Ovary (tissue), 9 donors: ENCODE data around the gene DNAH5. TPM values are rescaled to one million over a fixed set of nuclear protein-coding genes. Genes with fewer than 3 reads are reported as not detected.

Experiments
- DNase-seq, 5 donors: peaks; one replicate each; pipeline ENCODE4 v3.0.0-alpha.2; 2019 to 2020
- H3K27ac ChIP-seq, 2 donors: fragments of 200-600 bp; one replicate each; pipeline versions ENCODE4 v1.5.1 to v1.8.0; 2019 to 2022
- H3K27me3 ChIP-seq: fragments of 200-600 bp; one replicate; pipeline ENCODE4 v1.8.0; 2022
- H3K36me3 ChIP-seq: fragments of 200-600 bp; sonication (generic); one replicate; pipeline ENCODE4 v1.5.1; 2019
- H3K4me1 ChIP-seq: one replicate; pipeline ENCODE4 v1.8.1; 2013; ENCODE audit warnings: mild to moderate bottlenecking, moderate library complexity; ENCODE audit not compliant: insufficient read depth
- H3K4me3 ChIP-seq: fragments of 200-600 bp; sonication (generic); one replicate; pipeline ENCODE4 v1.5.1; 2017
- H3K9me3 ChIP-seq, 2 donors: fragments of 200-600 bp in 1 of 2; sonication (generic) in 1 of 2; one replicate each; pipeline versions ENCODE4 v1.5.1 to v1.8.1; 2013 to 2019; ENCODE audit warnings: mild to moderate bottlenecking in 1 of 2, moderate library complexity in 1 of 2
- CTCF ChIP-seq, 3 donors: fragments of 450-650 bp in 2 of 3; fragments of 200-600 bp in 1 of 3; IDR thresholded peaks; one replicate each; pipeline versions ENCODE4 v1.5.1 to v1.8.0; 2016 to 2022; ENCODE audit warnings: antibody characterized with exemption in 3 of 3, mild to moderate bottlenecking in 1 of 3
- EP300 ChIP-seq: sonication (generic); formaldehyde crosslinking; IDR thresholded peaks from one replicate; pipeline ENCODE4 v1.6.1; 2017; ENCODE audit warnings: antibody characterized with exemption
- POLR2A ChIP-seq: fragments of 450-650 bp; IDR thresholded peaks from one replicate; pipeline ENCODE4 v1.6.1; 2017; ENCODE audit warnings: antibody characterized with exemption, mild to moderate bottlenecking, moderate library complexity
- WGBS, 3 donors: extraction: QIAGEN DNeasy Blood & Tissue Kit in 1 of 3; methylation state at CpG; one replicate each; pipeline versions ENCODE4 v1.1.5 to v1.1.7; 2013 to 2017; 5-methylcytosine and 5-hydroxymethylcytosine counted together
- intact Hi-C, 4 donors: fragments of 100-400 bp; cut with DNase I; formaldehyde crosslinking; loops; one replicate each; pipeline versions ENCODE4 v1.11.0 to v1.15.1; 2022 to 2023
- polyA plus RNA-seq, 2 donors: library from polyadenylated mRNA; stranded (reverse); fragments of 200-250 nt in 1 of 2; fragments of 350-450 nt in 1 of 2; fragmentation: Illumina TruSeq in 1 of 2; extraction: RNeasy Lipid Tissue Mini Kit (QIAGEN cat#74804) in 1 of 2; gene quantifications; one replicate each; pipeline ENCODE4 v1.2.3, GENCODE V29; 2013 to 2014
- total RNA-seq, 7 donors: library from RNA; depleted of rRNA in 2 of 7; stranded (reverse); fragments of >200 nt in 2 of 7; fragmentation: NEBNext Ultra II Directional in 3 of 7; extraction: Animal tissue kit (Norgen Biotek cat#: 25700) in 3 of 7; gene quantifications; one replicate each; pipeline versions ENCODE4 v1.1.0 to v1.2.4, GENCODE V29; 2016 to 2023
- donor health status: DM: no; HTN: no; CAD: no; lungs with moderate emphysema.
- donor health status: DM: no; HTN: no; CAD: no.
- donor health status: Bipolar disorder and iron deficiency.
- donor health status: DM: yes; HTN: yes; CAD: no.
- donor health status: DM: no; HTN: no; CAD: no.
- donor health status: DM: yes; HTN: yes; CAD: no.

The DNAH5 gene
- total and polyA plus RNA-seq, 9 donors = 0.01 to 9.8 (median 0.40) TPM

- Histone ChIP-seq H3K27me3 (no peaks in the 10 kb centered on the region), H3K27ac (no peak overlapping the region), H3K4me3 (no peak overlapping the region), H3K9me3 (no peaks in the 10 kb centered on the region), H3K36me3 (no peaks in the 10 kb centered on the region), H3K4me1 (no peaks in the 10 kb centered on the region)
- no peak for DNase-seq
- WGBS, 3 donors = 57 to 66% (median 57%) methylated on average over 3 of the region's 3 CpGs
- intact Hi-C loops = no loop called here
- TF ChIP-seq EP300 = no peak
- TF ChIP-seq POLR2A = no peak
- TF ChIP-seq CTCF (IDR thresholded peaks at IDR 0.05) = no peak
These were observed 271.0 kb downstream of the DNAH5 start for GRCh38 chr5:13673511-13673910.

- Histone ChIP-seq H3K27me3 (no peaks in the 10 kb centered on the region), H3K9me3 (no peaks in the 10 kb centered on the region), H3K4me1 (no peaks in the 10 kb centered on the region), H3K27ac (no peak overlapping the region), H3K36me3 (no peaks in the 10 kb centered on the region), H3K4me3 (no peak overlapping the region)
- WGBS, 3 donors = 49 to 65% (median 56%) methylated on average over 3 of the region's 3 CpGs
- intact Hi-C loops = no loop called here
- no peak for TF ChIP-seq CTCF (IDR thresholded peaks at IDR 0.05)
- TF ChIP-seq EP300 = no peak
- TF ChIP-seq POLR2A = no peak
- DNase-seq = no peak
These were observed 280.1 kb downstream of the DNAH5 start for GRCh38 chr5:13664377-13664776.

GRCh38 chr5:13662626-13663025, 281.9 kb downstream of the DNAH5 start:
- TF ChIP-seq POLR2A = no peak
- TF ChIP-seq CTCF (IDR thresholded peaks at IDR 0.05) = no peak
- TF ChIP-seq EP300 = no peak
- no peaks in the 10 kb centered on the region for H3K36me3 ChIP-seq
- no peak overlapping the region for H3K4me3 ChIP-seq
- intact Hi-C loops = no loop called here
- no peaks in the 10 kb centered on the region for H3K4me1 ChIP-seq
- H3K27ac ChIP-seq = no peak overlapping the region
- no peaks in the 10 kb centered on the region for H3K9me3 ChIP-seq
- no peak for DNase-seq
- no peaks in the 10 kb centered on the region for H3K27me3 ChIP-seq

- TF ChIP-seq CTCF (IDR thresholded peaks at IDR 0.05) (no peak), EP300 (no peak), POLR2A (no peak)
- WGBS, 3 donors = 50 to 56% (median 50%) methylated on average over 1 of the region's 1 CpG
These were observed 283.2 kb downstream of the DNAH5 start for GRCh38 chr5:13661272-13661671.

GRCh38 chr5:13660072-13660471, 284.4 kb downstream of the DNAH5 start:
- Histone ChIP-seq H3K27ac (no peak overlapping the region), H3K9me3 (no peaks in the 10 kb centered on the region), H3K36me3 (no peaks in the 10 kb centered on the region), H3K27me3 (no peaks in the 10 kb centered on the region), H3K4me1 (no peaks in the 10 kb centered on the region), H3K4me3 (no peak overlapping the region)
- TF ChIP-seq EP300 = no peak
- no peak for TF ChIP-seq POLR2A
- no peak for TF ChIP-seq CTCF (IDR thresholded peaks at IDR 0.05)
- intact Hi-C loops = no loop called here
- WGBS, 3 donors = 42 to 49% (median 44%) methylated on average over 3 of the region's 3 CpGs
- DNase-seq = no peak

More at GRCh38 chr5:13661272-13661671, 283.2 kb downstream of the DNAH5 start:
- intact Hi-C loops = no loop called here
- H3K36me3 ChIP-seq = no peaks in the 10 kb centered on the region
- no peaks in the 10 kb centered on the region for H3K9me3 ChIP-seq
- H3K27ac ChIP-seq = no peak overlapping the region
- DNase-seq = no peak
- no peak overlapping the region for H3K4me3 ChIP-seq
- H3K27me3 ChIP-seq = no peaks in the 10 kb centered on the region
- no peaks in the 10 kb centered on the region for H3K4me1 ChIP-seq
